Adipose tissue (tissue), 3 donors: Measurements from ENCODE around the gene SMTNL1. TPM values are rescaled to one million over a fixed set of nuclear protein-coding genes. Genes with fewer than 3 reads are reported as not detected.

Experiments used
- H3K27ac ChIP-seq: one replicate; pipeline ENCODE4 v1.5.1; 2013; ENCODE audit warnings: low read depth, low read length
- WGBS, 3 donors: extraction: QIAGEN DNeasy Blood & Tissue Kit; methylation state at CpG; one replicate each; pipeline ENCODE4 v1.1.7; 2013; 5-methylcytosine and 5-hydroxymethylcytosine counted together
- polyA plus RNA-seq, 3 donors: library from polyadenylated mRNA; stranded (reverse); fragments of 200-250 nt; gene quantifications; one replicate each; pipeline ENCODE4 v1.2.3, GENCODE V29; 2013
- donor health status: healthy with polysubstance abuse.
- donor health status: Bipolar disorder and iron deficiency.
- donor health status: healthy.

Gene SMTNL1
- polyA plus RNA-seq, 3 donors, result 0.07 TPM; not detected in 2

DNA sequence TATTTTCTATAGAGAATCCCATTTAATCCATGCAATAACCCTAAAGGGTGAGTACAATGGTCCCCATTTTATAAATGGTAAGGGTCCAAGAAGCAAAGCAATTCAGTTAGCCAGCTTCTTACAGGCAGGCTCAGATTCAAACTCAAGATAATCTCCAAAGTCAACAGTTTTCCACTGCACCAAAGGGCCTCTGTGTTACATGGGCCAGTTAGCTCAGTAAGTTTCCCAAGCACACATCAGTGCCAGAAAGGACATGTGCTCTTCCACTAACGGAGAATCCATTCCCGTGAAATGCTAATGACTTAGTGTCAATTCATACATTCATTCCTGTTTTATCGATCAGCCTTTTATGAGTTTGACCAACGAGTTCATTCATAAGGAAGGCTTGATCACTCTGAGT, 32.9 kb upstream of the SMTNL1 start:
- no peak overlapping the region for H3K27ac ChIP-seq
- 55 to 82% (median 79%) methylated on average over 4 of the region's 4 CpGs for whole genome bisulfite sequencing, 3 donors

DNA sequence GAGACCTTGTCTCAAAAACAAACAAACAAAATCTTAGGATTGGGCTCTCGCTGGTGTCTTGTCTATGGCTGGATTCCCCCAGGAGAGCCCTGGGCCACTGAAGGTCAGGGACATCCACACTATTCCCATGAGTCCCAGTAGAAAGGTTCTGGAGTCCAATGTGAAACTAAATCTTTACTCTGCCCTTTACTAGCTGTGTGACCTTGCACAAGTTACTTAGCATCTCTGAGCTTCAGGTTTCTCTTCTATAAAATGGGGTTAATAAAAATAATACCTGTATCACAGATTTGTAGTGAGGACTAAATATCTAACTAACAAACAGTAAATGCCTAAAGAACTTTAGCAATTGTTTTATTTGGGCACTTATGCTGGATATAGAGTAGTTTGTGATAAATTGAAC, 30.9 kb upstream of the SMTNL1 start:
- 81 to 91% (median 86%) methylated on average over 1 of the region's 1 CpG for WGBS, 3 donors
- H3K27ac ChIP-seq, result no peak overlapping the region

DNA sequence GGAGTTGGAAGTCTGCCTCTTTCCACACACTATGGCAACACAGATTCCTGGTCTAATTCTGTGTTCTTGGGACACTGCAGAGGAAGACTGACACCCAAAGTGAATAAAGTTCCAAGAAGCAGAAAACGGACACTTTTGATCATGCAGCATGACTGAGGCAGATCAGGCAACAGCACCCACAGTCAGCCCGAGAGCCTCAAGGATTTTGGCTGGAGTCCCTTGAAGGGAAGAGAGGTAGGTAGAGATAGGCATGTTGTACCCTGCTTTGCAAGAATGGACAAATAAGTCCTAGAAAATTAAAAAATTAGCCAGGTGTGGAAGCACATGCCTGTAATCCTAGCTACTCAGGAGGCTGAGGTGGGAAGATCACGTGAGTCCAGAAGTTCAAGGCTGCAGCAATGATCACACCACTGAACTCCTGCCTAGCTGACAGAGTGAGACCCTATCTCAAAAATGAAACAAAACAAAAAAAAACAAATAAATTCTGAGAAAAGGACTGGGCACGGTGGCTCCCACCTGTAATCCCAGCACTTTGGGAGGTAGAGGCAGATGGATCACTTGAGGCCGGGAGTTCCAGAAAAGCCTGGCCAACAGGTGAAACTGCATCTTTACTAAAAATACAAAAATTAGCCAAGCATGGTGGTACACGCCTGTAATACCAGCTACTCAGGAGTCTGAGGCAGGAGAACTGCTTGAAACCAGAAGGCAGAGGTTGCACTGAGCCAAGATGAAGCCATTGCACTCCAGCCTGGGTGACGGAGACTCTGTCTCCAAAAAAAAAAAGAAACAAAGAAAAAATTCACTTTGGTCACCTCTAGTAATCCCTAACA, 28.8 kb upstream of the SMTNL1 start:
- WGBS, 3 donors, result 53 to 92% (median 90%) methylated on average over 7 of the region's 7 CpGs
- H3K27ac ChIP-seq, result no peak overlapping the region

DNA sequence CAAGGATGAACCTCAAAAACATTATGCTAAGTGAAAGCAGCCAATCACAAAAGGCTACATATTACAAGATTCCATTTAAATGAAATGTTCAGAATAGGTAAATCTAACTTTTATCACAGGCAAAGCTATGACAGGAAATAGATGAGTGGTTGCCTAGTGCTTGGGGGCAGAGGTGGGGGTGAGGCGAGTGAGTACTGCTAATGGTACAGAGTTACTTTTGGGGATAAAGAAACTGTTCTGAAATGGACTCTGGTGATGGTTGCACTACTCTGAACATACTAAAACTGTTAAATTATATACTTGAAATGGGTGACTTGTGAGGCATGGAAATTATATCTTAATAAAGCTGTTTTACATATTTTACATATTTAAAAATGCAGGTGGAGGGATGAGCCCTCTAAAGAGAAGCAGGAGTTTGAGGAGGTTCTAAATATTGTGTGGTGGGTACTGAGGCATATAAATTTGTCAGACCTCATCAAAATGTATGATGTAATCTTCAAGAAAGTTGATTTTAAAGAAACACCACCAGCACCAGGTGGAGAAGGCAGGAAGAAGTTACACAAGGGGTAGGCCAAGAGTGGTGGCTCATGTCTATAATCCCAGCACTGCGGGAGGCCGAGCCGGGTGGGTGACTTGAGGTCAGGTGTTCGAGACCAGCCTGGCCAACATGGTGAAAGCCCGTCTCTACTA, 25.5 kb upstream of the SMTNL1 start:
- 52 to 82% (median 79%) methylated on average over 6 of the region's 6 CpGs for WGBS, 3 donors
- no peak overlapping the region for H3K27ac ChIP-seq

DNA sequence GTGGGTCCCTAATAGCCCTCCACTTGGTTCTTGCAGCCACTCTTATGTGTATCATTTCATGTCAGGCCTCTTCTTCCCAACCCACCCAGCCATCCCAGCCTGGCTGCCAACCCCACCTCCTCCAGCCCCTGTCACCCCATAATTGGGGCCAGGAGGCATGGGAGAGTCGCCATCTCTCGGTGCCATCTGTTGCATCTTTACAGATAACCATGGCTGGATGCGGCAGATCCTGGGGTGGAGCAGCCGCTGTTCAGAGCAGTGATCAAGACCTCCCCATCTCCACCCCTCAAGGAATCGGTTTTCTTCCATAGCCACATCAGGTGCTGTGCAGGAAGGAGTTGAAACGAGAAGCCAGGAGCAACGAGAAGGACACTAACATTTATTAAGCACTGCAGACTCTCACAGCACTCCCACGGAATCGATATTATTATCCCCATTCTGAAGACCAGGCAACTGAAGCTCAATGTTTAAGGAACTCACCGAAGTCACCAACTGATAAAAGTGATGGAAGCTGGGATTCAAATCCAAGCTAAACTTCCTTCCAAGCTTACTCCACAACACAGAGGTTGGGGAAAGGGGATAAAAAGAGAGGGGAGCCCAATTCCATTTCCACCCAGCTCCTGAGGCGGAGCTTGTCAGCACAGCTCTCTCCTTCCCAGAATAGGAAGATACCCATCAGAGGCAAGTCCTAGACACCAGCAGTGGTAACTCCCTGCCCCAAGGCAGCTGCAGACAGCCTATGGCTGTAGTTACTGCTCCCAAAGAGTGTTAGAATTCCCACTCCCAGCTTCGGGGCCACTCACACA, 24.5 kb upstream of the SMTNL1 start:
- WGBS, 3 donors, result 44 to 89% (median 87%) methylated on average over 12 of the region's 12 CpGs
- H3K27ac ChIP-seq, result no peak overlapping the region

DNA sequence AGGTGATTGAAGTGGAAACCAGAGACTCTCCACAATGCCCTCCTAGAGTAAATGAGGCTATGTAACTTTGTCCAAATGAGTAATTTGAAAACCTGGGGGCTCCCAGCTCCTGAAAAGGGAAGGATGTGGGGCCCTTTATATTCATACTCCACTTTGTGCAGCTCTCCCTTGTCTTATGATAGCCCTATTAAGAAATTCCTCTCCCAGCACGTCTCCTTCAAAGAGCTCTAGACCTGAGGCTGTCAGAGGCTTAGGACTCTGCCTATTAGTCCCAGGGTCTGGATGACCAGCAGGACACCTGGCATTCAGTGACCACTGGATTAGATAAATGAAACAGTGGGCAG, 24.0 kb upstream of the SMTNL1 start:
- no peak overlapping the region for H3K27ac ChIP-seq
- 20 to 48% (median 33%) methylated on average over 1 of the region's 1 CpG for WGBS, 3 donors

DNA sequence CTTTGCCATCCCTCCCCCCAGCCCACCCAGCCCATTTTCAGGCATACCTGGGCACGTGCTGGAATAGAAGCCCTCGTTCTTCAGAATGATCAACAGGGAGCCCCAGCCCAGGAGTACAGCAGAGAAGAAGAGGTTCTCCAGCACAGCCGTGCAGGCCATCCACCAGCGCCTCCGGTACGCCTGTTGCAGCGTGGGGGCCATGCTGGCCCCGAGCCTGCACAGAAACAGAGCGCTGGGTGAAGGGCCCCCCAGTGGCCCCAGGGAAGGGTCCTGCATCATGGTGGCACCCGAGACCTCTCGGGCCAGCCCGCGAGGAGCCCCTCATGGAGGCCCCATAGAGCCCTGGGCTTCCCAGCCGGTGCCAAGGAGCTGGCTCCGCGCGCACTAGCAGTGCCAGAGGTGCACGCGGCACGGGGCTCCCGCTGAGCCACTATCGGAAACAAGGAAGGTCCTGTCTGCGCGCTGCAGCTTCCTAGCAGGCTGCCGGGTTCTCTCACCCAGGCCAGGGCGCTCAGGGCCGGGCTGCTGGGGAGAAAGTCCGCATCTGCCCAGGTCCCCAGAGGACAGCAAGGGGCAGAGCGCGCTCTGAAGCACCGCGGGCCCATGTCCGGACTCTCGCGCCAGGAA, 23.4 kb upstream of the SMTNL1 start:
- WGBS, 3 donors, result 2 to 16% (median 14%) methylated on average over 34 to 35 of the region's 35 CpGs
- no peak overlapping the region for H3K27ac ChIP-seq

DNA sequence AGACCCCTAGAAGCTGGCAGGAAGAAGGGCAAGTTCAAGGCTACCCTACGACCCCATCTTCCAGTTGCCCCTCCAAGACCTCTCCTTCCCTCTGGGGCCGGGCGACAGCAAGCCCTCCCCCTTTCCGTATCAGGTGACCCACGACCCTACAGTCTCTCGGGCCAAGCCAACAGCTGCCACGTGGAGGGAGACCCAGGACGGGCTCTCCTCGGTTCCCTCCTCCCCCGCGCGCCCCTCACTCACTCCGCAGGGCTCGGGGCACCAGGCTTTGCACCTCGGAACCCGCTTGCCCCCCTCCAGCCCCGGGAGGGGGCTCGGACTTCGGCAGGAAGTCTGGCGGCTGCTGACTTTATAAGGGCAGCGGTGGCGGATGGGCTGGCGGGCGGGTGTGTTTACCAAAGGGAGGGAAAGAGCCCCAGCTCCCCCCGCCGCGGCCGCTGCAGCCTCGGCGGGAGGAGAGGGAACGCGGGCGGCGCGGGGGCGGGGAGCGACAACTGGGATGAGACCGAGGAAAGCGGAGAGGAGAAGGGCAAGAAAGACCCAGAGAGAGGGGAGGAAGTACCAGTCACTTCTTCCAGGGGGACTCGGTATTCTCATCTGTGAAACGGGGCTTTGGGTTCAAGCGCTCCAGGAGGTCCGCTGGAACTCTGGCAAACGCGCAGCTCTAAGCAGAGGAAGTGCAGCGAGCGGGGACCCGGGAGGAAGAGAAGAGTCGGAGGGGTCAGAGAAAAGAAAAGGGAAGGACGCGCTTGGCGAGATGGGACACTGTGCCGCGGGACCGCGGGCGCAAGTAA, 22.7 kb upstream of the SMTNL1 start:
- WGBS, 3 donors, result 0 to 1% (median 0%) methylated on average over 53 to 57 of the region's 57 CpGs
- no peak overlapping the region for H3K27ac ChIP-seq

DNA sequence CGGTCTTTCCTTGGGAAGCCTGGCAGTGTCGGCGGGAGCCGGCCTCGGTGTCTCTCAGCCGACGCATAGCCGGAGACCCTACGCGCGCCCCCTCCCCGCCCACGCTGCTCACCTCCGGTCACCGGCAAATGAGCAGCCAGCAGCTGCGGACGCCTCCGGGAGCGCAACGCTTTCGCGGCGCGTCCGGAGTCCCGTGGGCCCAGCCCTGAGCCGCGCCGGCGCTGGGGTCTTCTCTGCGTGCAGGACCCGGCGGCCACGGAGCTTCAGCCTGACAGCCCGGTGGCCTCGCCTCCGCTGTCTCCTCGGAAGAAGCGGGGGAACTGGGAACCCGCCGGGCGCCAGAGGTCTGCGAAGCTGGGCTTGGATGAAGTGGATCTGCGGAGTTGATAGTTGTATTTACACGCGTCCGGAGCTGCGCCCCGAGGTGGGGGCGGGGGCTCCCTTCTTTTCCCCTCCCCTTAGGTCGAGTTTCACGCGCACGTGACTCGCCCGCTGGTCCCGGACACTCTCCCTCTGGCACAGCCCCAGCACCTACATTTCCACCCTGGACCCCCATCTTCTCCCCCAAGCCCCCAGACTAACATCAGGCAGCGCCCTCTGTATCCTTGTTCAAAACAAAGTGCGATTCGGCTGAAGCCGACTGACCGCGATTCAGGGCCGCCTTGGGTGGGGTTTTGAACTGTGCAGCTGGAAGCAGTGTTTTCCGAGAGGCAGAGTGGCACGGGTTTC, 21.9 kb upstream of the SMTNL1 start, which contains the start of gene SLC43A1:
Gene SLC43A1 (minus strand): TSS at position 371 of the 729 bp plus-strand sequence. CDS start 1,591 bp downstream, outside the sequence.
- WGBS, 3 donors, result 0 to 1% (median 0%) methylated on average over 42 to 66 of the region's 66 CpGs
- no peak within 1 kb of the TSS for H3K27ac ChIP-seq

DNA sequence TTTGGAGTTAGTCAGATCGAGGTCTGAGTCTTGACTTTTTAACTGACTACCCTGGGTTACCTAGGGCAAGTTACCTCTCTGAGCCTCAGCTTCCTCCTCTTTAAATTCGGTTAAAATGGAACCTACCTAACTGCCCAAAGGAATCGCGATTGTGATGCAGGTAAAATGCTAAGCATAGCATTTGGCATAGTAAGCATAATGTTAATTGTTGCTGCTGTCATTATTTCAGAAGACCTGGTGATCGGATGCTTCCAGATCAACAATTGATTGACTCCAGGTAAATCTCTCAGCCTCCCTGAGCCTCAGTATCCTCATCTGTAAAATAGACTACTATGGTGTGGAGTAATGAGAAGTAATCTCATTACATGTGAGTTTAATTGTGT, 21.3 kb upstream of the SMTNL1 start:
- H3K27ac ChIP-seq, result no peak overlapping the region
- 10 to 17% (median 15%) methylated on average over 5 of the region's 5 CpGs for WGBS, 3 donors

DNA sequence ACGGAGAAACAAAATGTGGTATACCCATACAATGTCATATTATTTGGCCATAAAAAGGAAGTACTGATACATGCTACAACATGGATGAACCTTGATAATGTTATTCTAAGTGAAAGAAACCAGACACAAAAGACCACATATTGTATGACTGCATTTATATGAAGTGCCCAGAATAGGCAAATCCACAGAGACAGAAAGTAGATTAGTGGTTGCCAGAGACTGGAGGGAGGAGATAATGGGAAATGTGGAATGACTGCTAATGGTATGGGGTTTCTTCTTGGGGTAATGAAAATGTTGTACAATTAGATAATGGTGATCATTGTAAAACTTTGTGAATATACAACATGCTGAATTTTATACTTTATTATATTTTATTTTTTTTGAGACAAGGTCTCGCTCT, 16.3 kb upstream of the SMTNL1 start:
- 90 to 95% (median 93%) methylated on average over 2 of the region's 2 CpGs for whole genome bisulfite sequencing, 3 donors
- no peak overlapping the region for H3K27ac ChIP-seq

DNA sequence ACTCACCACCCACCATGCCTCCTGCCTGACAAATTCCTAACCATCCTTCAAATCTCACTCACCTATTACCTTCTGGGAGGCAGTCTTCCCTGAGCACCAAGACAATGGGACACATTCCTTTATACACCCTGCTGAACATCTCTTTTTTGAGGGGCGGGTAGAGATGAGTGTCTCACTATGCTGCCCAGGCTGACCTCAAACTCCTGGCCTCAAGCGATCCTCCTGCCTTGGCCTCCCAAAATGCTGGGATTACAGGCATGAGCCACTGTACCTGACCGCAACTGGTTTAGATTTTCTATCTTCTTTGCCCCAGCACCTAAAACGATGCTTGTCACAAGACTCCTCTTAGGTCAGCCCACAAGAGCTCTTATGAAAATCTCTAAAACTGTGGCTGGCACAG, 14.0 kb upstream of the SMTNL1 start:
- 90 to 94% (median 93%) methylated on average over 4 of the region's 4 CpGs for WGBS, 3 donors

DNA sequence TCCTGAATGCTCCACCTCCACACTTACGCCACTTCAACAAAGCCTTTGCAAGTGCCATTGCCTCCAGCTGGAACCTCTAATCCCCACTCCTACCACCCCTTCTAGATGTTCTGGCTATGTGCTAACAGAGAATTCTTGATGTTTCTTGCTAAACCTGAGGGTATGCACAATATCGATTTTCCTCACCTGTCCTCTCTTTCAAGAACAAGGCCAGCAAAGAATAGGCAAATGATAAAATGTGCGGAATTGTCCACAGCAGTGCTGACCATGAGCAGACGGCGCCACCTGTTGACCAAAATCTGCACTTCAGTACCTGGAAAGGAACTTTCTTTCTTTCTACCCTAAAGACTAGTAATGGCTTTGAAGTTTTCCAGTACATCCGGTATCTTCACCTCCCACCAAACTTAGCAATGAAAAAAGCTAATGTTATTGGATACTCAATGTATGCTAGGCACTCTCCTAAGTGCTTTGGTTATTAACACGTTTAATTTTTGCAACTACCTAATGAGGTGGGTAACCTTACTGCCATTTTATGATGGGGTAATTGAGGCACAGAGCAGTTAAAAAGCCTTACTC, 10.3 kb upstream of the SMTNL1 start:
- H3K27ac ChIP-seq, result no peak overlapping the region
- 11 to 21% (median 18%) methylated on average over 7 of the region's 7 CpGs for WGBS, 3 donors

More for the DNA sequence above, 14.0 kb upstream of the SMTNL1 start:
- H3K27ac ChIP-seq, result no peak overlapping the region

DNA sequence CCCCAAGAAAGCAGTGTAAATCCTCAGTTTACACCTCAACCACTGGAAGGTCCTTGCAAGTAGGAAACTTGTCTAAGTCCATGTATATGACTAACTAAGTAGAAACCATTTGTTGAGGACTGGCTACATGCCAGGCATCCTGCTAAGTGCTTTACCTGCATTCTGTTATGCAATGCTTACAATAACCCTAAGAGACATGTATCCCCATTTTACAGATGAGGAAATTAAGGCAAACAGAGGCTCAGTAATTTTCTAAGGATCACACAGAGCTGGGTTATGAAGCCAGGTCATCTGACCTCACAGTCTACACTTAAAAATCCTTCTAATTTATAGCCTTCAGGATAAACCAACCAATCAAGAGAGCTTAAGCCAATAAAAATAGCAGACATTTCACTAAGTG, 8.4 kb upstream of the SMTNL1 start:
- H3K27ac ChIP-seq, result no peak overlapping the region

DNA sequence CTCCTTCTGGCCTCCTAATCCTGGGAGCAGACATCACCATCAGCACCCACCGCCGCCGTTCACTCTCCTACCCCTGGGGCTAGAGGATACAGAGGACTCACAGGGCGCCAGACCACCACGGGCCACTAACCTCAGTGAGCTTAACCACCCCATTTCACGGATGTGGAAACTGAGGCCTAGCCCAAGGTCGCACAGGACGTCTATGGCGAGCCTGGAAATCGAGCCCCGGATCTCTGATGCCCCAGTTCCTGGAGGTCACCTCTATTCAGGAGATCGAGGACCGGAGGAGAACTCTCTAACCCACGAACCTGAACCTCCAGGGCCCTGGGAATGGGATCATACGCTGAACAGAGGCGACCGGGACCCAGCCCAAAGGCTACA, 7.2 kb upstream of the SMTNL1 start:
- H3K27ac ChIP-seq, result no peak overlapping the region
- 0 to 2% (median 1%) methylated on average over 17 of the region's 17 CpGs for WGBS, 3 donors

DNA sequence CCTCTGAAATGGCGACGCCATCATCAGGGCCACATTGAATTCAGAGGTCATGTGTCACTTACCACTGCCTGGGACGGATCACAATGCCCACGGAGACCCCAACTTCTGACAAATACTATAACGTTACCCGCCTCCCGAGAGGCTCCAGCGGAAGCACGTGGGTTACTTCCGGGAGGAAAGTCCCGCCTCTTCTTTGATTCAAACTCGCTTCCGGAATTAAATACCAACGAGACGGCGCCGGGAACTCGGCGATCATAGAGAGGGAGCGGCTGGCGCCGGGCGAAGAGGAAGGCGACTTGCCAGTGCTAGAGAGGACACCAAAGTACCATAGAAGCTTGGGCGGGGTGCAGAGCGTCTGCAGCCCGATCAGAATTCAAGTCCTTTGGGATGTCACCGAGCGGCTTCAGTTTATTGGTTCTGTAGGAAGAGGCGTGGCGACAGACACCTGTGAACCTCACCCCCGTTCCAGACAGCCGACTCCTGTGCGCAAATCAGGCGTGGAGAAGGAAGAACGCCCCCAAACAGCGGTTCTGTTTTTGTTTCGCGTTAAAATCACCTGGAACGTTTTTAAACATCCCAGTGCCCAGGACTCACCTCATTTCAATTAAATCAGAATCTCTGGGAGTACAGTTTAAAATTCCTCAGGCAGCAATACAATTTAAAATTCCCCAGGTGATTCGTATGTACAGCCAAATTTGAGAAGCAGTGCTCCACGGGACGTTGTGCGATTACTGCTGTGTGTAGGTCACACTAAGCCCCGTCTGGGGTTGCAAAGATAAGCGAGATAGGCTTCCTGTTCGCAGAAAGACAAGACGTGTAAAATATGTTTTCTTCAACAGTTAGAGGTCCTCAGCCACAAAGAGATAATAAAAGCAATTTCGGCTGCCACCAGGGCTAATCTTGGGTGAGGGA, 6.5 kb upstream of the SMTNL1 start, which contains the start of gene TIMM10:
Gene TIMM10 (minus strand): TSS at position 159 of the 912 bp plus-strand sequence. CDS start 565 bp downstream, outside the sequence.
- H3K27ac ChIP-seq, result peak within 1 kb of the TSS; percentile 42
- 0 to 1% (median 1%) methylated on average over 49 of the region's 49 CpGs for WGBS, 3 donors
